ENCODE results near the gene HSD11B1L.
A peak's percentile ranks its signal among the peaks of the same experiment; 100 is the strongest.

DNA sequence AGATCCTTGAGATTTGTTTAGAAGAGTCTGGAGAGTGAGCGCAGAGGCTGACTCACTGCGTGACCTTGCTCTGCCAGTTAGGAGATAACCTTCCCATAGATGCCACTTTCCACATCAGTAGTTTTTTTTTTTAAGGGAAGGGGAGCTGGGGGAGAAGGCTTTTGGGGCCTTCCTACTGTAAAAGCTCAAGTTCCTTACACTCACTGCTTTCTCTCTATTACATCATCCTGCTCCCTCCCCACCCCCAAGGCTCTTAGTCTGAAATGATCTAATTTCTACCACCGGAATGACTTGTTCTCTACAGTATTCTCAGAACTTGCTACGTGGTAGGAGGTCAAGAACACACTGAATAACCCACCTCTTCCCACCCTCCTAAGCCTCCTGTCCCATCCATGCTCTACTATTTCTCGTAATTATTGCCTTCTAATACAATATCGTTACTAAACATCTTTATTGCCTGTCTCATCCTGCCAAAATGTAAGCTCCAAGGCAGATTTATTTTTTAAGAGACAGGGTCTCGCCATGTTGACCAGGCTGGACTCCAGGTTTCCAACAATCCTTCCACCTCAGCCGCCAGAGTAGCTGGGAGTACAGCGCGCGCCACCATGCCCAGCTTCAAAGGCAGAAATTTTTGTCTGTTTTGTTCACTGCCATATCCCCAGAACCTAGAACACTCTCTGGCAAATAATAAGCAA lies 37.9 kb downstream of the HSD11B1L start:
- TF ChIP-seq POLR2AphosphoS5 (IDR thresholded peaks at IDR 0.05; ENCODE audit: low read depth, low read length) (peak; percentile 75), TAF1 (IDR thresholded peaks at IDR 0.05; ENCODE audit: borderline replicate concordance, insufficient read depth, low read length) (peak; percentile 68; the same call in 1 of the 2 replicates), FOXP2 (optimal IDR thresholded peaks at IDR 0.05; ENCODE audit: borderline replicate concordance, extremely low read depth, extremely low read length, insufficient read depth) (no peak)
- TF ChIP-seq, protein P1, sequence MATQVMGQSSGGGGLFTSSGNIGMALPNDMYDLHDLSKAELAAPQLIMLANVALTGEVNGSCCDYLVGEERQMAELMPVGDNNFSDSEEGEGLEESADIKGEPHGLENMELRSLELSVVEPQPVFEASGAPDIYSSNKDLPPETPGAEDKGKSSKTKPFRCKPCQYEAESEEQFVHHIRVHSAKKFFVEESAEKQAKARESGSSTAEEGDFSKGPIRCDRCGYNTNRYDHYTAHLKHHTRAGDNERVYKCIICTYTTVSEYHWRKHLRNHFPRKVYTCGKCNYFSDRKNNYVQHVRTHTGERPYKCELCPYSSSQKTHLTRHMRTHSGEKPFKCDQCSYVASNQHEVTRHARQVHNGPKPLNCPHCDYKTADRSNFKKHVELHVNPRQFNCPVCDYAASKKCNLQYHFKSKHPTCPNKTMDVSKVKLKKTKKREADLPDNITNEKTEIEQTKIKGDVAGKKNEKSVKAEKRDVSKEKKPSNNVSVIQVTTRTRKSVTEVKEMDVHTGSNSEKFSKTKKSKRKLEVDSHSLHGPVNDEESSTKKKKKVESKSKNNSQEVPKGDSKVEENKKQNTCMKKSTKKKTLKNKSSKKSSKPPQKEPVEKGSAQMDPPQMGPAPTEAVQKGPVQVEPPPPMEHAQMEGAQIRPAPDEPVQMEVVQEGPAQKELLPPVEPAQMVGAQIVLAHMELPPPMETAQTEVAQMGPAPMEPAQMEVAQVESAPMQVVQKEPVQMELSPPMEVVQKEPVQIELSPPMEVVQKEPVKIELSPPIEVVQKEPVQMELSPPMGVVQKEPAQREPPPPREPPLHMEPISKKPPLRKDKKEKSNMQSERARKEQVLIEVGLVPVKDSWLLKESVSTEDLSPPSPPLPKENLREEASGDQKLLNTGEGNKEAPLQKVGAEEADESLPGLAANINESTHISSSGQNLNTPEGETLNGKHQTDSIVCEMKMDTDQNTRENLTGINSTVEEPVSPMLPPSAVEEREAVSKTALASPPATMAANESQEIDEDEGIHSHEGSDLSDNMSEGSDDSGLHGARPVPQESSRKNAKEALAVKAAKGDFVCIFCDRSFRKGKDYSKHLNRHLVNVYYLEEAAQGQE (IDR thresholded peaks at IDR 0.05; ENCODE audit: insufficient read depth in 1 of 2, low read depth in 2 of 2, low read length in 2 of 2): 0 out of 4 replicates have a peak, but pooled peaks of 1 of the 2 experiments have one; percentile 20
